Heart right ventricle (tissue), 16 donors: Measurements from ENCODE around the gene LHFPL3. TPM values are rescaled to one million over a fixed set of nuclear protein-coding genes. Genes with fewer than 3 reads are reported as not detected.

Experiments used
- ATAC-seq, 8 donors: fragments of 200-7000 bp; cut with Tn5 transposase; one replicate each; pipeline ENCODE4 v1.9.1; 2020; ENCODE audit warnings: mild to moderate bottlenecking in 8 of 8, moderate library complexity in 8 of 8, moderate number of reproducible peaks in 1 of 8
- DNase-seq, 2 donors: peaks; one replicate each; pipeline ENCODE4 v3.0.0-alpha.2; 2020
- H3K27ac ChIP-seq, 10 donors: fragments of 200-600 bp; sonication (generic) in 2 of 10; one replicate each; pipeline versions ENCODE4 v1.5.0 to v1.8.0; 2020 to 2022; ENCODE audit warnings: mild to moderate bottlenecking in 3 of 10
- H3K27me3 ChIP-seq, 7 donors: fragments of 200-600 bp; one replicate each; pipeline ENCODE4 v1.8.0; 2021 to 2022; ENCODE audit warnings: mild to moderate bottlenecking in 2 of 7
- H3K36me3 ChIP-seq, 9 donors: fragments of 200-600 bp; sonication (generic) in 1 of 9; one replicate each; pipeline versions ENCODE4 v1.5.0 to v1.8.0; 2020 to 2022; ENCODE audit warnings: mild to moderate bottlenecking in 2 of 9
- H3K4me1 ChIP-seq, 9 donors: fragments of 200-600 bp; sonication (generic) in 1 of 9; one replicate each; pipeline versions ENCODE4 v1.5.0 to v1.8.0; 2020 to 2022; ENCODE audit warnings: mild to moderate bottlenecking in 4 of 9
- H3K4me3 ChIP-seq, 10 donors: fragments of 200-600 bp; sonication (generic) in 2 of 10; one replicate each; pipeline versions ENCODE4 v1.5.0 to v1.8.0; 2020 to 2022; ENCODE audit warnings: mild to moderate bottlenecking in 7 of 10, moderate library complexity in 2 of 10
- H3K9me3 ChIP-seq, 11 donors: fragments of 200-600 bp in 10 of 11; sonication (generic) in 2 of 11; one replicate each; pipeline versions ENCODE4 v1.5.0 to v1.8.0; 2013 to 2022; ENCODE audit warnings: mild to moderate bottlenecking in 2 of 11, control low read depth in 1 of 11, moderate library complexity in 1 of 11
- WGBS, 2 donors: extraction: QIAGEN DNeasy Blood & Tissue Kit; methylation state at CpG; one replicate each; pipeline ENCODE4 v1.1.7; 2013; ENCODE audit warnings: inconsistent platforms in 1 of 2; 5-methylcytosine and 5-hydroxymethylcytosine counted together
- intact Hi-C, 10 donors: fragments of 100-400 bp; cut with DNase I; formaldehyde crosslinking; loops; one replicate each; pipeline versions ENCODE4 v1.11.1 to v1.14.2; 2022
- polyA plus RNA-seq, 2 donors: library from polyadenylated mRNA; stranded (reverse); fragments of 200-250 nt; gene quantifications; one replicate each; pipeline ENCODE4 v1.2.3, GENCODE V29; 2013
- total RNA-seq, 10 donors: library from RNA; stranded (reverse); fragmentation: NEBNext Ultra II Directional in 3 of 10; extraction: Animal tissue kit (Norgen Biotek cat#: 25700) in 3 of 10; gene quantifications; one replicate each; pipeline versions ENCODE4 v1.2.1 to v1.2.4, GENCODE V29; 2021 to 2023
- TF ChIP-seq, protein P1 (sequence below), 9 donors: fragments of 200-600 bp; sonication (generic) in 2 of 9; IDR thresholded peaks; one replicate each; pipeline versions ENCODE4 v1.5.0 to v1.8.0; 2021 to 2022; ENCODE audit warnings: antibody characterized with exemption in 9 of 9, mild to moderate bottlenecking in 5 of 9, moderate library complexity in 1 of 9
- donor health status: Arrhythmogenic right ventricular cardiomyopathy.
- donor health status: ischemic (EF 13 %, LVEDD 7.1; RV severe dilation, severe dysfunction).
- donor health status: healthy with polysubstance abuse.
- donor health status: DM: no; HTN: yes; CAD: no.
- donor health status: DM: no; HTN: no; CAD: no.
- donor health status: ischemic (EF 25% LVEDD 6.9; RV normal size, moderate dysfunction).
- donor health status: ischemic (EF 25% LVEDD 5.7; RV mildly dilated, moderate dysfunction).
- donor health status: healthy.
- donor health status: DM: yes; HTN: yes; CAD: no.
- donor health status: Ischemic cardiomyopathy.
- donor health status: ischemic (EF 35%, LVEDD 5.7; RV mildly dilated, moderate dysfunction).
- donor health status: nonischemic (EF 11% LVEDD 7.7; RV severe dilation, severe dysfunction).
- donor health status: DM: yes; HTN: yes; CAD: no.
- donor health status: PGD.
- donor health status: ischemic (EF 29% LVEDD 5.4; RV normal size, mild dysfunction).
- donor health status: nonischemic (EF 23%, LVEDD 6.1; RV moderate dilation, normal function).

The LHFPL3 gene
- total and polyA plus RNA-seq, 12 donors = not detected

DNA sequence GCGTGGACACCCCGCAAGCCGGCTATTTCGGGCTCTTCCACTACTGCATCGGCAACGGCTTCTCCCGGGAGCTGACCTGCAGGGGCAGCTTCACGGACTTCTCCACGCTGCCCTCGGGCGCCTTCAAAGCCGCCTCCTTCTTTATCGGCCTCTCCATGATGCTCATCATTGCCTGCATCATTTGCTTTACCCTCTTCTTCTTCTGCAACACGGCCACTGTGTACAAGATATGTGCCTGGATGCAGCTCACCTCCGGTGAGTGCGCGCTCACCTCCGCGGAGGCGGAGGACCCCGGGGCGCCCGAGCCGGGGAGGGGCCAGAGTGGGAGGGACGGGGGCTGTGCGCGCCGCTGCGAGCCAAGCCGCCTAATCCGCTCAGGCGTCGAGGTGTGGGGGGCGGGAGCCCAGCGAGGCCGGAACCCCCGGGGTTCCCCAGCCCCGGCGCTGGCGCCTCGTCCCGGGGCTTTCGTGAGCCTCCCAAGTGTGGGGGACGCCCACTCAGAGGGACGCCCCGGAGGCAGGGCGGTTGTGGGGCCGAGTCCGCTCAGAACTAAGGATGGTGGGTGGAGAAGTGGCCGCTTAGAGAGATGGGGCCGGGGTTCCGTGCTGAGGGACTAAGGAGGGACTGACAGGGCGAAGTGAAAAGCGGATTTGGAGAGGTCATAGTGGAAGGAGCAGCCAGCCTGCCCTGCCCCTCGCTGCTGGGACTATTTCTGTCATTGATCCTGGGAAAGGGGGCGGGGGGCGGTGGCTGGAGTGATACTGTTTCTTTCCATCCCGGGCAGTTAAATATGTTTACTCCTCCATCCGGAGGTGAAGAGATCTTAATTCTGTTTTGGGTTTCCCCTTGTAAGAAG is 795 bp downstream of the LHFPL3 start:
- intact Hi-C loops = no loop called here
- no peak overlapping the region for H3K27ac ChIP-seq
- WGBS, 2 donors = 1% methylated on average over 59 of the region's 59 CpGs
- DNase-seq (no peak), ATAC-seq (no peak)
- H3K4me1 ChIP-seq = peaks cover 0 to 16% (median 6%) of the 10 kb centered on the region in 9 donors
- no peaks in the 10 kb centered on the region for H3K9me3 ChIP-seq
- H3K27me3 ChIP-seq = peaks cover 4 to 76% (median 69%) of the 10 kb centered on the region in 7 donors
- TF ChIP-seq, protein P1, sequence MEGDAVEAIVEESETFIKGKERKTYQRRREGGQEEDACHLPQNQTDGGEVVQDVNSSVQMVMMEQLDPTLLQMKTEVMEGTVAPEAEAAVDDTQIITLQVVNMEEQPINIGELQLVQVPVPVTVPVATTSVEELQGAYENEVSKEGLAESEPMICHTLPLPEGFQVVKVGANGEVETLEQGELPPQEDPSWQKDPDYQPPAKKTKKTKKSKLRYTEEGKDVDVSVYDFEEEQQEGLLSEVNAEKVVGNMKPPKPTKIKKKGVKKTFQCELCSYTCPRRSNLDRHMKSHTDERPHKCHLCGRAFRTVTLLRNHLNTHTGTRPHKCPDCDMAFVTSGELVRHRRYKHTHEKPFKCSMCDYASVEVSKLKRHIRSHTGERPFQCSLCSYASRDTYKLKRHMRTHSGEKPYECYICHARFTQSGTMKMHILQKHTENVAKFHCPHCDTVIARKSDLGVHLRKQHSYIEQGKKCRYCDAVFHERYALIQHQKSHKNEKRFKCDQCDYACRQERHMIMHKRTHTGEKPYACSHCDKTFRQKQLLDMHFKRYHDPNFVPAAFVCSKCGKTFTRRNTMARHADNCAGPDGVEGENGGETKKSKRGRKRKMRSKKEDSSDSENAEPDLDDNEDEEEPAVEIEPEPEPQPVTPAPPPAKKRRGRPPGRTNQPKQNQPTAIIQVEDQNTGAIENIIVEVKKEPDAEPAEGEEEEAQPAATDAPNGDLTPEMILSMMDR (IDR thresholded peaks at IDR 0.05) = no peak
- peak overlapping the region in 3 of 10 donors; percentile 17 to 29 (median 20) for H3K4me3 ChIP-seq
- no peaks in the 10 kb centered on the region for H3K36me3 ChIP-seq

- ATAC-seq (no peak), DNase-seq (no peak)
- TF ChIP-seq, protein P1 (IDR thresholded peaks at IDR 0.05) = peak in 1 of 9 donors; percentile 16
- H3K36me3 ChIP-seq = no peaks in the 10 kb centered on the region
- WGBS, 2 donors = 13 to 18% methylated on average over 2 of the region's 2 CpGs
- H3K27ac ChIP-seq = no peak overlapping the region
- intact Hi-C loops = no loop called here
- H3K4me3 ChIP-seq = no peak overlapping the region
- peaks cover 0 to 9% (median 0%) of the 10 kb centered on the region in 7 donors for H3K27me3 ChIP-seq
- H3K4me1 ChIP-seq = no peaks in the 10 kb centered on the region
- H3K9me3 ChIP-seq = no peaks in the 10 kb centered on the region
These were observed 13.1 kb downstream of the LHFPL3 start for GRCh38 chr7:104341546-104341945.

GRCh38 chr7:104352736-104353135 is 24.3 kb downstream of the LHFPL3 start:
- Histone ChIP-seq H3K4me3 (no peak overlapping the region), H3K36me3 (no peaks in the 10 kb centered on the region), H3K9me3 (no peaks in the 10 kb centered on the region), H3K27me3 (peaks cover 0 to 15% (median 0%) of the 10 kb centered on the region in 7 donors), H3K4me1 (no peaks in the 10 kb centered on the region), H3K27ac (no peak overlapping the region)
- WGBS, 2 donors = 59 to 70% methylated on average over 6 of the region's 6 CpGs
- DNase-seq = no peak
- TF ChIP-seq, protein P1 (IDR thresholded peaks at IDR 0.05) = no peak
- ATAC-seq = no peak
- intact Hi-C loops = no loop called here

GRCh38 chr7:104357166-104357565 is 28.8 kb downstream of the LHFPL3 start:
- no peaks in the 10 kb centered on the region for H3K4me1 ChIP-seq
- DNase-seq (no peak), ATAC-seq (no peak)
- WGBS, 2 donors = 79 to 80% methylated on average over 4 of the region's 4 CpGs
- no peaks in the 10 kb centered on the region for H3K36me3 ChIP-seq
- intact Hi-C loops = no loop called here
- H3K4me3 ChIP-seq = no peak overlapping the region
- H3K27me3 ChIP-seq = peaks cover 0 to 6% (median 0%) of the 10 kb centered on the region in 7 donors
- TF ChIP-seq, protein P1 (IDR thresholded peaks at IDR 0.05) = no peak
- no peak overlapping the region for H3K27ac ChIP-seq
- H3K9me3 ChIP-seq = no peaks in the 10 kb centered on the region
